Nephron (organoid): ENCODE results near the gene CSNK1G3.
"Not testable (repeated sequence)": the region's sequence is repeated elsewhere in the genome, so short reads cannot be mapped to it uniquely, and the experiment has no call there.

ENCODE experiments used
- H3K27ac Mint-ChIP-seq, 3 experiments: 2 replicates each; pipeline ENCODE4 v1.8.0; 2020; ENCODE audit warnings: mixed read lengths in 3 of 3, mild to moderate bottlenecking in 2 of 3, moderate library complexity in 1 of 3
- H3K27me3 Mint-ChIP-seq: 2 replicates; pipeline ENCODE4 v1.8.0; 2021; ENCODE audit warnings: low read depth, mild to moderate bottlenecking, moderate library complexity, mixed read lengths
- H3K36me3 Mint-ChIP-seq: 2 replicates; pipeline ENCODE4 v1.8.0; 2020; ENCODE audit warnings: low read depth, mixed read lengths
- H3K4me1 Mint-ChIP-seq: 2 replicates; pipeline ENCODE4 v1.8.0; 2020; ENCODE audit warnings: mixed read lengths
- H3K4me3 Mint-ChIP-seq, 3 experiments: 2 replicates each; pipeline ENCODE4 v1.8.0; 2020; ENCODE audit warnings: mild to moderate bottlenecking in 3 of 3, mixed read lengths in 3 of 3, moderate library complexity in 2 of 3
- H3K9me3 Mint-ChIP-seq: 2 replicates; pipeline ENCODE4 v1.8.0; 2020; ENCODE audit warnings: mixed read lengths
- CTCF ChIP-seq, 3 experiments: fragments of 200-600 bp; sonication (generic); IDR thresholded peaks; one replicate each; pipeline ENCODE4 v1.5.0; 2021; ENCODE audit warnings: antibody characterized with exemption in 3 of 3; ENCODE audit not compliant: unreplicated experiment in 3 of 3

Gene CSNK1G3

DNA sequence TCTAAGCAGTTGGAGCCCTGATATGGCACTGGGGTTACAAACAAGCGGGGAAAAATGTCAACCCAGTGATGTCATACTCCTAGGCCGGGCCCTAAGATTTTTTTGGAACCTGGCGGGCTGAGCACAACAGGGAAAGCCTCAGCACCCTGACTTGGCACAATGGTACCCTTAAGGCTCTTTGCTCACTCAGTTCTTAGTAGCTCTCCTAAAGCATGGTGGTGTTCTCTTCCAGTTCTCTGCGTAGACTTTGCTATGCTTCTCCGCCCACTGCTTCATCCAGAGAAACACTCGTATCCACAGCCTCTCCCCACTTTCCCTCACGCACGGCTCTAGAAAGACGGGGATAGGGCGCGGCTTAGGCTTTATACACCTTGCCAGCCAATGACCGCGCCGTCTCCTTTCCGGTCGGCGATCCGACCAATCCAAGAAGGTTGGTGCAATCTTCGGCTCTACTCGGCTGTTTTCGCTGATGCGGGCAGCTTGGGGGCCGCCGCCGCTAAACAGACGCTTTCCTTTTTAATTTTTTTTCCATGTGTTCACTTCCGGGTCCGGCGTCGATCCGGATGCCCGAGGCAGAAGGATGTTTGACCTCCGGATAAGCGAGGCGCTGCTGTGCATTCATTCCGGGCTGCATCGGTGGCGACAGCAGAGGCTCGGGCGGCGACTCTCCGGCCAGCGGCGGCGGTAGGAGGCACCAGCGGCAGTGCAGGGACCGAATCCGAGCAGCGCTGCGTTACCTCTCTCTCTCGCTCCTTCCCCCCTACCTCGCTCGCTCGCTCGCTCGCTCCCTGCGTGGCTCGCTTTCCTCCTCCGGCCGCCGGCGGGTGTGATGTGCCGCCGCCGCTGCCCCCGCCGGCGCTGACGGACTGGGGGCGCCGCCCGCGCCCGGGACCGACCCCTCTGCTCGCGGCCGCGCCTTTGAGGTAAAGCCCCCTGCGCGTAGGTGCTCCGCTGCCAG, at the start of gene CSNK1G3:
Gene CSNK1G3, plus strand, starts transcription at position 530 of the 958 bp plus-strand sequence. CDS start 33,487 bp downstream, outside the sequence.
- no peaks in the 10 kb centered on the region for H3K36me3 Mint-ChIP-seq
- H3K4me3 Mint-ChIP-seq, result peak within 1 kb of the TSS; percentile 92 to 95 (median 93)
- H3K27ac Mint-ChIP-seq, result peak within 1 kb of the TSS; percentile 94 to 97 (median 96)
- H3K4me1 Mint-ChIP-seq, result peaks cover 38% of the 10 kb centered on the region
- no peaks in the 10 kb centered on the region for H3K9me3 Mint-ChIP-seq
- no peak for TF ChIP-seq CTCF (IDR thresholded peaks at IDR 0.05; ENCODE audit: unreplicated experiment in 3 of 3)
- H3K27me3 Mint-ChIP-seq, result no peaks in the 10 kb centered on the region

DNA sequence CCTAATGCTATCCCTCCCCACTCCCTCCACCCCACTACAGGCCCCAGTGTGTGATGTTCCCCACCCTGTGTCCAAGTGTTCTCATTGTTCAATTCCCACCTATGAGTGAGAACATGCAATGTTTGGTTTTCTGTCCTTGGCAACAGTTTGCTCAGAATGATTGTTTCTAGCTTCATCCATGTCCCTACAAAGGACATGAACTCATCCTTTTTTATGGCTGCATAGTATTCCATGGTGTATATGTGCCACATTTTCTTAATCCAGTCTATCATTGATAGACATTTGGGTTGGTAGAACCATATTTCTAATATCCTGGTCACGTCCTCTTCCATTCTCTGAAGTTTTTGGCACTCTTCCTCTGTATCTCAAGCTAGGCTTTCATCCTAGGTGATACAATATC, 45.1 kb upstream of the CSNK1G3 start:
- H3K27me3 Mint-ChIP-seq, H3K9me3 Mint-ChIP-seq, H3K36me3 Mint-ChIP-seq, H3K27ac Mint-ChIP-seq, H3K4me1 Mint-ChIP-seq, H3K4me3 Mint-ChIP-seq: not testable (repeated sequence)

DNA sequence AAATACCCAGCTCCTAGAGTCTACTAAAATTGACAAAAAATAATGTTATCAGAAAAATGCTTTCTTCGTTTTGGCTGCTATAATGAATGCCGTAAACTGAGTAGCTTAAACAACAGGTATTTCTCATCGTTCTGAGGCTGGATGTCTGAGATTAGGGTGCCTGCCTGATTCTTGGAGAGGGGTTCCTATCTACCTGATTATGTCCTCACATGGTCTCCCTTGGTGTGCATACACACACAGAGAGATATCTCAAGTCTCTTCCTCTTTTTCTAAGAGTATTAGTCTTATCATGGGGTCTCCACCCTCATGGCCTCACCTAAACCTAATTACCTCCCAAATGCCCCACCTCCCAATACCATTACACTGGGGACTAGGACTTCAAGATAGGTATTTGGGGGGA, 40.6 kb upstream of the CSNK1G3 start:
- Mint-ChIP-seq H3K27ac (no peak overlapping the region), H3K4me1 (no peaks in the 10 kb centered on the region), H3K9me3 (no peaks in the 10 kb centered on the region), H3K27me3 (peaks cover 6% of the 10 kb centered on the region), H3K36me3 (no peaks in the 10 kb centered on the region), H3K4me3 (no peak overlapping the region)
- no peak for TF ChIP-seq CTCF (IDR thresholded peaks at IDR 0.05; ENCODE audit: unreplicated experiment in 3 of 3)

DNA sequence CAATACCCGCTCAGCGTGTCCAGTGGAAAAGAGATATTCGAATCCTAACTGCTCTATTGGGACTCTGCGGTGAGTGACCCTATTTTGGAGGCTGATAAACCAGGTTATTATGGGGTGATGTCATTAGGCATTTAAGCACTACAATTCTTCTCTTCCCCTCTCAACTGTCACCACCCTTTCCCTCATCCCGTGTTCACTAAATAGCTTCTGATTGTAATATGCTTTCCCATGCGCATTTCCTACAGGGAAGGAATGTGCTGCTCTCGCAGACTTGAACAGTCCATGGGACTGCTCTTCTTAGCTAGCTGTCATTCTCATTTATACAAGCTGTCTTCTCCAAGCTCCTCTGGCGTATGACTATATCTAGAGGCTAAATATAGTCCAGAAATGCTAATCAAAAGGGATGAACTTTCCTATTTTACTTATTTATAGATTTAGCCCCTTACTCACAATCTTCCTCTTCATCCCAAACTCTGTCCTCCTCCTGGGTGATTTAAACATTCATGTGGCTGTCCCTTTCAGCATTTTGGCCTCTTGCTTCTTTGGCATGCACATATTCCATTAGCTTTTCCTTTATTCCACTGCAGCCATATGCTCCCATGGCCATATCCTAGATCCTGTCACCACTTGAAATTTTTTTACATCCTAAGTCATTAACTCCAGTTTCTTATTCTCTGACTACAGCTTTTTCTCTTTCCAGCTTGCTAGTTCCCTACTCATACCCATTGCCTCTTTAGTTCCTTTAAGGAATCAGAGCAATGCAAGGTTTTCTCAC, 39.6 kb upstream of the CSNK1G3 start:
- no peak for TF ChIP-seq CTCF (IDR thresholded peaks at IDR 0.05; ENCODE audit: unreplicated experiment in 3 of 3)
- H3K27ac Mint-ChIP-seq, result no peak overlapping the region
- peaks cover 2% of the 10 kb centered on the region for H3K27me3 Mint-ChIP-seq
- H3K4me3 Mint-ChIP-seq, result no peak overlapping the region
- H3K36me3 Mint-ChIP-seq, result no peaks in the 10 kb centered on the region
- no peaks in the 10 kb centered on the region for H3K9me3 Mint-ChIP-seq
- no peaks in the 10 kb centered on the region for H3K4me1 Mint-ChIP-seq

DNA sequence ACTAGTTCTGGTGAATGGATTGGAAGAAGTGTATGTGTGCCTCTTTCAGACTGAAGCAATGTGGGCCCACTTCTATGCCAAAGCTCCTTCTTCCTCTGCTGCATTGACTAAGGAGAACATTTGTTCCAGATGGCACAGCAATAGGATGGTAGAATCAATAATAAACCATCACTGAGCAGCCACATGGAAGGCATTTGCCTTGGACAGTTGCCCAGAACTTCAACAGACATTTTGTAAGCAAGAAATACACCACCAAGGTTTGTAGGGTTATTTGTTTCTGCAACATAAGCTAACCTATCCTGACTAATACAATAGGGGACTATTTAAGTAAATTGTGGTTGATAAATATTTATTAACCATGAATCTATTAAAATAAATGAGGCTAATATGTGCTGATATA, 37.7 kb upstream of the CSNK1G3 start:
- no peaks in the 10 kb centered on the region for H3K36me3 Mint-ChIP-seq
- no peak overlapping the region for H3K27ac Mint-ChIP-seq

More for the DNA sequence above, 37.7 kb upstream of the CSNK1G3 start:
- no peaks in the 10 kb centered on the region for H3K27me3 Mint-ChIP-seq
- no peaks in the 10 kb centered on the region for H3K9me3 Mint-ChIP-seq
- H3K4me3 Mint-ChIP-seq, result no peak overlapping the region
- TF ChIP-seq CTCF (IDR thresholded peaks at IDR 0.05; ENCODE audit: unreplicated experiment in 3 of 3), result no peak
- no peaks in the 10 kb centered on the region for H3K4me1 Mint-ChIP-seq
